ENCODE data around the gene ITGA5.

DNA sequence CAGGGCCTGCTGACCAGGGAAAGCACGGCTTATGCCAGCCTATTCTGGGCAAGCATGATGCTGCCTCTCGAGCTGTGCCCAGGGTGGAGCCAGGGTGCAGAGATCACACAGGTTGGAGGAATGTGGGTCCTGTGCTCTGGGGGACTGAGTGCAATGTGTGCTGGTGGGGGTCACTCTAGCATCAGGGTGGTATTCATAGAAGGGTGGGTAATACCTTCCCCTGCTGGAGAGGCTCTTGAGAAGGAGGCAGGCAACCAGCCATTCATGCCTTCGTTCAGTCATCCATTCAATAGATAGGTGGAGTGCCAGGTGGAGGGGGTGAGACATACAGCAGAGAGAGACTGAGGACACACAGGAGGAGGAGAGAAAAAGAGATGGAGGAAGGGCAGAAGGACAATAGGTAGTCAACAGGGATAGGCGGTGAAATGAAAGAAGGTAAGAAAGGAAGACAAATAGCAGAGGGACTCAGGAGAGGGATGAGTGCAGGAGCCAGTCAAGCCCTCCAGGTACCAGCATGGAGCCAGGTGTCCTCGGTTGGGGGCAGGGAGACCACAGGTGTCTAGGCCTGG lies 29.4 kb downstream of the ITGA5 start:
- TF ChIP-seq CTCF (IDR thresholded peaks at IDR 0.05), result no peak
- TF ChIP-seq POLR2AphosphoS5 (IDR thresholded peaks at IDR 0.05; ENCODE audit: insufficient read depth in 1 of 2, low read depth in 1 of 2), result no peak
- no peak for TF ChIP-seq POLR2A (IDR thresholded peaks at IDR 0.05)
